ENCODE data around the gene SUV39H2. TPM values are rescaled to one million over a fixed set of nuclear protein-coding genes. Genes with fewer than 3 reads are reported as not detected.

Gene SUV39H2
- total RNA-seq, 2 donors from 2014 or later, result 1.9 to 3.0 TPM

GRCh38 chr10:14910953-14911352, 32.3 kb downstream of the SUV39H2 start:
- peaks cover 0 to 4% of the 10 kb centered on the region in 2 donors for H3K9me3 ChIP-seq
- H3K4me3 ChIP-seq, result no peak overlapping the region
- H3K36me3 ChIP-seq, result peaks cover 31% of the 10 kb centered on the region
- no peak for DNase-seq (ENCODE audit: low spot score)
- no peaks in the 10 kb centered on the region for H3K4me1 ChIP-seq
- H3K27ac ChIP-seq, result no peak overlapping the region
- TF ChIP-seq, protein P1, sequence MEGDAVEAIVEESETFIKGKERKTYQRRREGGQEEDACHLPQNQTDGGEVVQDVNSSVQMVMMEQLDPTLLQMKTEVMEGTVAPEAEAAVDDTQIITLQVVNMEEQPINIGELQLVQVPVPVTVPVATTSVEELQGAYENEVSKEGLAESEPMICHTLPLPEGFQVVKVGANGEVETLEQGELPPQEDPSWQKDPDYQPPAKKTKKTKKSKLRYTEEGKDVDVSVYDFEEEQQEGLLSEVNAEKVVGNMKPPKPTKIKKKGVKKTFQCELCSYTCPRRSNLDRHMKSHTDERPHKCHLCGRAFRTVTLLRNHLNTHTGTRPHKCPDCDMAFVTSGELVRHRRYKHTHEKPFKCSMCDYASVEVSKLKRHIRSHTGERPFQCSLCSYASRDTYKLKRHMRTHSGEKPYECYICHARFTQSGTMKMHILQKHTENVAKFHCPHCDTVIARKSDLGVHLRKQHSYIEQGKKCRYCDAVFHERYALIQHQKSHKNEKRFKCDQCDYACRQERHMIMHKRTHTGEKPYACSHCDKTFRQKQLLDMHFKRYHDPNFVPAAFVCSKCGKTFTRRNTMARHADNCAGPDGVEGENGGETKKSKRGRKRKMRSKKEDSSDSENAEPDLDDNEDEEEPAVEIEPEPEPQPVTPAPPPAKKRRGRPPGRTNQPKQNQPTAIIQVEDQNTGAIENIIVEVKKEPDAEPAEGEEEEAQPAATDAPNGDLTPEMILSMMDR (IDR thresholded peaks at IDR 0.05), result no peak
- H3K27me3 ChIP-seq, result no peaks in the 10 kb centered on the region

GRCh38 chr10:14911801-14912200, 33.1 kb downstream of the SUV39H2 start:
- Histone ChIP-seq H3K27me3 (no peaks in the 10 kb centered on the region), H3K36me3 (peaks cover 29% of the 10 kb centered on the region), H3K27ac (no peak overlapping the region), H3K4me3 (no peak overlapping the region), H3K4me1 (no peaks in the 10 kb centered on the region), H3K9me3 (peaks cover 0 to 13% of the 10 kb centered on the region in 2 donors)
- TF ChIP-seq, protein P1 (IDR thresholded peaks at IDR 0.05), result no peak
- DNase-seq (ENCODE audit: low spot score), result no peak

DNA sequence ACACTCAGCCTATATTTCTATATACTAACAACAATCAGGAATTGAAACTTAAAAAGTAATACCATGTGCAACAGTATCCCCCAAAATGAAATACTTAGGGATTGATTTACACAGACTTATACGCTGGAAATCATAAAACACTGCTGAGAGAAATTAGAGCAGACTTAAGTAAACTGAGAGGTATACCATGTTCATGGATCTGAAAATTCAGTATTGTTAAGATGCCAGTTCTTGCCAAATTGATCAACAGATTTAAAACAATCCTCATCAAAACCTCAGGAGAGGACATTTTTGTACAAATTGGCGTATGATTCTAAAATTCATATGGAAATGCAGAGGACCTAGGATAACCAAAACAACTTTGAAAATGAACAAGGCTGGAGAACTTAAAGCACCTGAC, 37.9 kb downstream of the SUV39H2 start:
- no peak overlapping the region for H3K4me3 ChIP-seq
- H3K9me3 ChIP-seq, result peaks cover 4 to 28% of the 10 kb centered on the region in 2 donors
- peaks cover 57% of the 10 kb centered on the region for H3K36me3 ChIP-seq
- TF ChIP-seq, protein P1 (IDR thresholded peaks at IDR 0.05), result no peak
- no peaks in the 10 kb centered on the region for H3K27me3 ChIP-seq
- no peak overlapping the region for H3K27ac ChIP-seq
- DNase-seq (ENCODE audit: low spot score), result no peak
- no peaks in the 10 kb centered on the region for H3K4me1 ChIP-seq

- H3K4me3 ChIP-seq, result no peak overlapping the region
- peaks cover 69% of the 10 kb centered on the region for H3K36me3 ChIP-seq
- H3K27ac ChIP-seq, result no peak overlapping the region
- TF ChIP-seq, protein P1 (IDR thresholded peaks at IDR 0.05), result no peak
- no peaks in the 10 kb centered on the region for H3K27me3 ChIP-seq
- DNase-seq (ENCODE audit: low spot score), result no peak
- H3K9me3 ChIP-seq, result peaks cover 4 to 28% of the 10 kb centered on the region in 2 donors
- H3K4me1 ChIP-seq, result no peaks in the 10 kb centered on the region
These were observed 39.2 kb downstream of the SUV39H2 start for GRCh38 chr10:14917827-14918226.

GRCh38 chr10:14918964-14919363, 40.3 kb downstream of the SUV39H2 start:
- TF ChIP-seq, protein P1 (IDR thresholded peaks at IDR 0.05), result no peak
- Histone ChIP-seq H3K4me3 (no peak overlapping the region), H3K27ac (no peak overlapping the region)

DNA sequence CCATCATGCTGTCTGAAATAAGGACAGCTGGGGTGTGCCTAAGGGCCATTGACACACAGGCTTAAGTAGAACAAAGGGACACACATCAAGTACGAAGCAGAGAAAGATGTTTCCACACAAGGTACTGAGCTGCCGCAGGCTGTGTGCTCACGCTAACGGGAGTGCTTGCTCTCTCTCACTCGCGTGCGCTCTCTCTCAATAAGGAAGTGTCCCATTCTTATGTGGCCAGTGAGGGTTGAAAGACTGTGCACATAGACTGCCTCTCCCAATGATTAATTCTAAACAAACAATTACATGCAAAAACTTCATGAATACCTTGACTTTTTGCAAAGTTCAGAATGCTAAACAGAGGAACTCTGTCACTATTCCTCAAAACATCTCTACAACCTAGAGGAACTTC, 45.3 kb downstream of the SUV39H2 start:
- H3K27ac ChIP-seq, result no peak overlapping the region
- no peaks in the 10 kb centered on the region for H3K4me1 ChIP-seq
- no peak overlapping the region for H3K4me3 ChIP-seq
- DNase-seq (ENCODE audit: low spot score), result no peak
- no peaks in the 10 kb centered on the region for H3K9me3 ChIP-seq
- peaks cover 82% of the 10 kb centered on the region for H3K36me3 ChIP-seq
- H3K27me3 ChIP-seq, result no peaks in the 10 kb centered on the region
- TF ChIP-seq, protein P1 (IDR thresholded peaks at IDR 0.05), result no peak

More at GRCh38 chr10:14918964-14919363, 40.3 kb downstream of the SUV39H2 start:
- no peak for DNase-seq (ENCODE audit: low spot score)
- Histone ChIP-seq H3K36me3 (peaks cover 74% of the 10 kb centered on the region), H3K27me3 (no peaks in the 10 kb centered on the region), H3K9me3 (peaks cover 4 to 28% of the 10 kb centered on the region in 2 donors), H3K4me1 (no peaks in the 10 kb centered on the region)

All from right atrium auricular region (tissue), 2 donors.